Left ventricle myocardium inferior (tissue), 1 donor: ENCODE results near the gene LAMB4. TPM values are rescaled to one million over a fixed set of nuclear protein-coding genes. Genes with fewer than 3 reads are reported as not detected.

ENCODE experiments used
- DNase-seq: peaks from one replicate; pipeline ENCODE4 v3.0.0-alpha.2; 2020
- H3K27ac ChIP-seq: fragments of 200-600 bp; replicated peaks from 2 replicates; pipeline ENCODE4 v1.8.0; 2021
- H3K27me3 ChIP-seq: fragments of 200-600 bp; 2 replicates; pipeline ENCODE4 v1.8.0; 2021; ENCODE audit warnings: low read depth
- H3K36me3 ChIP-seq: fragments of 200-600 bp; 2 replicates; pipeline ENCODE4 v1.8.0; 2021
- H3K4me1 ChIP-seq: fragments of 200-600 bp; 2 replicates; pipeline ENCODE4 v1.8.0; 2021
- H3K4me3 ChIP-seq: fragments of 200-600 bp; 2 replicates; pipeline ENCODE4 v1.8.0; 2021; ENCODE audit warnings: mild to moderate bottlenecking, moderate library complexity
- H3K9me3 ChIP-seq: fragments of 200-600 bp; replicated peaks from 2 replicates; pipeline ENCODE4 v1.8.0; 2021
- intact Hi-C: fragments of 100-400 bp; cut with micrococcal nuclease; formaldehyde crosslinking; loops from one replicate; pipeline ENCODE4 v1.11.0; 2022
- total RNA-seq: library from RNA; stranded (reverse); fragmentation: NEBNext Ultra II Directional; extraction: Animal tissue kit (Norgen Biotek cat#: 25700); gene quantifications from one replicate; pipeline ENCODE4 v1.2.1, GENCODE V29; 2021
- TF ChIP-seq, protein P1 (sequence below): fragments of 200-600 bp; IDR thresholded peaks from 2 replicates; pipeline ENCODE4 v1.8.0; 2021; ENCODE audit warnings: antibody characterized with exemption, mild to moderate bottlenecking, borderline replicate concordance
- donor health status: DM: no; HTN: yes; CAD: no; lungs with severe emphysema.

Gene LAMB4
- total RNA-seq, 1 donor from 2014 or later, result 0.33 TPM

DNA sequence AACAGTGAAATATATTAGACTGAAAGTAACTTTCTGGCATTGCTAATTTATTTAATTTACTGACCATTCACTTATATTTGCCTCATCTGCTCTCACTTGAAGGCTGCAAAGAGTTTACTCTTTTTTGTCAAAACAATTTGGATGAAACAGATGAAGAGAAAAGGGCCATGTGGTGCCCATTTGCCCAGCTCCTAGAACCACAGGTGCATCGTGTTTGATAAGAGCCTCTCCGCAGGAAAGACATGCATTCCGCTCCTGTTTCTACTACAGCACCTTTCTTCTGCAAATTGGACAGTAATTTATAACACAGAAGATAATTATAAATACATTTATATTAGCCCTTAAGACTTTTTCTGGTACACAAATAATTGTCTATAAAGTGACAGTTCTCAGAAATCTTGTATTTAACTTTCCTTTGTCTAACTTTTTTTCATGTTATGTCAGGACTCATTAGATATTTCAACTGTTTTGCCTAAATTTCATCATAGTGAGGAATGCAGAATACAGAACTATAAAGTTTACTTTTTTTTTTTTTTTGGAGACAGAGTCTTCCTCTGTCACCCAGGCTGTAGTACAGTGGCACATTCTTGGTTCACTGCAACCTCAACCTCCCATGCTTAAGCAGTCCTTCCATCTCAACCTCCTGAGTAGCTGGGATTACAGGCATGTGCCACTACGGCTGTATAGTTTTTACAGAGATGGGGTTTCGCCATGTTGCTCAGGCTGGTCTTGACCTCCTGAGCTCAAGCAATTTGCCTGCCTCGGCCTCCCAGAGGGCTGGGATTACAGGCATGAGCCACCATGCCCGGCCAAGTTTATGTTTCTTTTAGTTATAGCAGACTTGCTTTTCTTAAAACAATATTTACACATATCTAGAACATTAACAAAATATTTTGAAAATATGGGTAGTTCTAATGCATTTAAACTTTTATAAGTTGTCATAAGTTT lies 869 bp downstream of the LAMB4 start:
- TF ChIP-seq, protein P1, sequence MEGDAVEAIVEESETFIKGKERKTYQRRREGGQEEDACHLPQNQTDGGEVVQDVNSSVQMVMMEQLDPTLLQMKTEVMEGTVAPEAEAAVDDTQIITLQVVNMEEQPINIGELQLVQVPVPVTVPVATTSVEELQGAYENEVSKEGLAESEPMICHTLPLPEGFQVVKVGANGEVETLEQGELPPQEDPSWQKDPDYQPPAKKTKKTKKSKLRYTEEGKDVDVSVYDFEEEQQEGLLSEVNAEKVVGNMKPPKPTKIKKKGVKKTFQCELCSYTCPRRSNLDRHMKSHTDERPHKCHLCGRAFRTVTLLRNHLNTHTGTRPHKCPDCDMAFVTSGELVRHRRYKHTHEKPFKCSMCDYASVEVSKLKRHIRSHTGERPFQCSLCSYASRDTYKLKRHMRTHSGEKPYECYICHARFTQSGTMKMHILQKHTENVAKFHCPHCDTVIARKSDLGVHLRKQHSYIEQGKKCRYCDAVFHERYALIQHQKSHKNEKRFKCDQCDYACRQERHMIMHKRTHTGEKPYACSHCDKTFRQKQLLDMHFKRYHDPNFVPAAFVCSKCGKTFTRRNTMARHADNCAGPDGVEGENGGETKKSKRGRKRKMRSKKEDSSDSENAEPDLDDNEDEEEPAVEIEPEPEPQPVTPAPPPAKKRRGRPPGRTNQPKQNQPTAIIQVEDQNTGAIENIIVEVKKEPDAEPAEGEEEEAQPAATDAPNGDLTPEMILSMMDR, result no peak
- no peak overlapping the region for H3K4me3 ChIP-seq
- intact Hi-C loops, result no loop called here
- no peaks in the 10 kb centered on the region for H3K4me1 ChIP-seq
- no peak overlapping the region for H3K27ac ChIP-seq
- DNase-seq, result no peak
- H3K27me3 ChIP-seq, result no peaks in the 10 kb centered on the region
- H3K9me3 ChIP-seq, result no peaks in the 10 kb centered on the region
- no peaks in the 10 kb centered on the region for H3K36me3 ChIP-seq

DNA sequence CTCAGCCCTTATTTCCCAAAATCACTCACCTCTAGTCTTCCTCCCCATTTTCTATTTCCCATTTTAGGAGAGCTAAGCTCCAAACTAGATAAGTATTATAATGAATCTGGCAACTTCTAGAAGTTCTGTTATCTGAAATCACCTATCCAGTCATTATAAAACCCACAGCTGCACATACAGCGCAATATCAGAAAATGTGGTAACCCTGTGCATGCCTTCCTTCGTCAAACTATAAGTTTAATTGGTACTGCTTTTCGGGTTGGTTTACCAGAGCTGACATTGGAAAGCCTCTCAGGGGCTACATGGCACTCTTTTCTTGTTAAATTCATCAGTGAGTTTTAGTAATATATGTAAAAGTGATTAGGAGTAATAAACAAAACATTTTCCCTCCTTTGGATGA lies 1.6 kb downstream of the LAMB4 start:
- no peak overlapping the region for H3K27ac ChIP-seq
- DNase-seq, result no peak
- no peak overlapping the region for H3K4me3 ChIP-seq
- no peaks in the 10 kb centered on the region for H3K27me3 ChIP-seq
- no peaks in the 10 kb centered on the region for H3K4me1 ChIP-seq
- TF ChIP-seq, protein P1, result no peak
- no peaks in the 10 kb centered on the region for H3K9me3 ChIP-seq
- H3K36me3 ChIP-seq, result no peaks in the 10 kb centered on the region
- intact Hi-C loops, result no loop called here

DNA sequence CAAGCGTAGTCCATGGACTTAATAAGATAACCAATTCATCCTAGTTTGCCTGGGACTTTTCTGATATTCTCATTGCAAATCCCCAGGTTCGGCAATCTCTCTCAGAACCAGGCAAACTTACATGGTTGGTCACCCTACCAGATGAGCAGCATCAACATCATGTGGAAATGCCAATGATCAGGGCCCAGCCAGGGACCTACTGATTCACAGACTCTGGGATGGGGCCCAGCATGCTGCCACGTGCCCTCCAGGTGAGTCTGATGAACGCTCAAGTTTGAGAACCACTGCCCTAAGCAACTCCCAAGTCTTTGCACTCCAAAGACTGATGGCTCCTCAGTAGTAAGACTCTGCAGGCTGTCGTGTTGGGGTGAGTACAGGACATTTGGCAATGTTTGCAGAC lies 2.7 kb downstream of the LAMB4 start:
- intact Hi-C loops, result no loop called here
- Histone ChIP-seq H3K4me1 (no peaks in the 10 kb centered on the region), H3K36me3 (no peaks in the 10 kb centered on the region), H3K4me3 (no peak overlapping the region), H3K9me3 (no peaks in the 10 kb centered on the region), H3K27ac (no peak overlapping the region), H3K27me3 (no peaks in the 10 kb centered on the region)
- TF ChIP-seq, protein P1, result no peak
- DNase-seq, result no peak

DNA sequence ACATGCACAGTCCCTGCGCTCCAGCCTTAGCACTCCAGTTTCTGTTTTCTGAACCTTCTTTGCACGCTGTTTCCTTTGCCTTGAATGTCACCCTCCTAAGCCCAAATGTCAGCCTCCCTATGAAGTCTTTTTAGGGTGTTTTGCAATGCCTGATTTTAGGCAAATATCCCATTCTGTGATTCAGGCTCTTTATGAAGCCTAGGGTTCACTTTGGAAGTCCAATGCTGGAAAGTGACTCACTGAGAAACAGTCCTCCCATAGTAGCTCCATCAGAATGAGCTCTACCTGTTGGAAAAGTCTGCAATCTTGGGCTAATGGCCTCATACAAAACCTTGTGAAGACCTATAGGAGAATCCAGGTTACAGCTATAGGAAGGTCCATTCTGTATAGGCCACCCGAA lies 5.3 kb downstream of the LAMB4 start:
- H3K4me3 ChIP-seq, result no peak overlapping the region
- H3K36me3 ChIP-seq, result no peaks in the 10 kb centered on the region
- no peak for DNase-seq
- H3K27me3 ChIP-seq, result no peaks in the 10 kb centered on the region
- H3K9me3 ChIP-seq, result no peaks in the 10 kb centered on the region
- H3K27ac ChIP-seq, result no peak overlapping the region
- intact Hi-C loops, result no loop called here
- H3K4me1 ChIP-seq, result no peaks in the 10 kb centered on the region
- TF ChIP-seq, protein P1, result no peak

DNA sequence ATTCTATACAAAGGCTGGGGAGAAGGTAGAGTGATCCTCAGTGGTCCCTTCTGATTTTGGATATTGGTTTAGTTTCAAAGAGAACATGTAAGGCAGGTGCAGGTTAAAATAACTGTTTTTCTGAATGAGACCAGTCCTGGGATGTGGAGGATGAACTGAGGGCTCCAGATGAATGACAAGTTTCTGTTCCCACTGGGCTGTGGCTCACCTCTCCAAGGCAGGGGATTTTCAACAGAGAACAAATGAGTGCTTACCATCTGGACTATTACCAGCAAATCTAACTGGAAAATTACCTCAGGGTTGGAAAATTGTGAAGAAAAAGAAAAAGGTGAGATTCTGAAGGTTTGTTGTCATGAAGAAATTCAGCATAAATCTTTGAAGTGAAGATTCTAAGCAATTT lies 8.0 kb downstream of the LAMB4 start:
- intact Hi-C loops, result no loop called here
- no peak for DNase-seq
- Histone ChIP-seq H3K4me3 (no peak overlapping the region), H3K9me3 (no peaks in the 10 kb centered on the region), H3K36me3 (no peaks in the 10 kb centered on the region), H3K27me3 (no peaks in the 10 kb centered on the region), H3K4me1 (no peaks in the 10 kb centered on the region), H3K27ac (no peak overlapping the region)
- TF ChIP-seq, protein P1, result no peak
